ENCODE data around the gene ANXA2R. TPM values are rescaled to one million over a fixed set of nuclear protein-coding genes. Genes with fewer than 3 reads are reported as not detected.

ANXA2R gene
- total and polyA plus RNA-seq, 2 of the 13 experiments (the other 11 are each of a cell fraction or from before 2014, with no cell fraction given), result 0.95 to 1.3 TPM

- TF ChIP-seq ZKSCAN1 (IDR thresholded peaks at IDR 0.05; ENCODE audit: low read length), result 0 out of 2 replicates have a peak, but pooled peaks have one; percentile 24
- no peak for TF ChIP-seq SNAI1 (CRISPR knock-in tag; IDR thresholded peaks at IDR 0.05; ENCODE audit: borderline replicate concordance)
- TF ChIP-seq STAT5B (CRISPR knock-in tag; IDR thresholded peaks at IDR 0.05), result no peak
- TF ChIP-seq, protein P1, sequence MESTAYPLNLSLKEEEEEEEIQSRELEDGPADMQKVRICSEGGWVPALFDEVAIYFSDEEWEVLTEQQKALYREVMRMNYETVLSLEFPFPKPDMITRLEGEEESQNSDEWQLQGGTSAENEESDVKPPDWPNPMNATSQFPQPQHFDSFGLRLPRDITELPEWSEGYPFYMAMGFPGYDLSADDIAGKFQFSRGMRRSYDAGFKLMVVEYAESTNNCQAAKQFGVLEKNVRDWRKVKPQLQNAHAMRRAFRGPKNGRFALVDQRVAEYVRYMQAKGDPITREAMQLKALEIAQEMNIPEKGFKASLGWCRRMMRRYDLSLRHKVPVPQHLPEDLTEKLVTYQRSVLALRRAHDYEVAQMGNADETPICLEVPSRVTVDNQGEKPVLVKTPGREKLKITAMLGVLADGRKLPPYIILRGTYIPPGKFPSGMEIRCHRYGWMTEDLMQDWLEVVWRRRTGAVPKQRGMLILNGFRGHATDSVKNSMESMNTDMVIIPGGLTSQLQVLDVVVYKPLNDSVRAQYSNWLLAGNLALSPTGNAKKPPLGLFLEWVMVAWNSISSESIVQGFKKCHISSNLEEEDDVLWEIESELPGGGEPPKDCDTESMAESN (CRISPR knock-in tag; conservative IDR thresholded peaks at IDR 0.05), result 0 out of 2 replicates have a peak, but pooled peaks have one; percentile 45
- peak; percentile 55 for TF ChIP-seq ZNF430 (CRISPR knock-in tag; IDR thresholded peaks at IDR 0.05)
- TF ChIP-seq, protein P2, sequence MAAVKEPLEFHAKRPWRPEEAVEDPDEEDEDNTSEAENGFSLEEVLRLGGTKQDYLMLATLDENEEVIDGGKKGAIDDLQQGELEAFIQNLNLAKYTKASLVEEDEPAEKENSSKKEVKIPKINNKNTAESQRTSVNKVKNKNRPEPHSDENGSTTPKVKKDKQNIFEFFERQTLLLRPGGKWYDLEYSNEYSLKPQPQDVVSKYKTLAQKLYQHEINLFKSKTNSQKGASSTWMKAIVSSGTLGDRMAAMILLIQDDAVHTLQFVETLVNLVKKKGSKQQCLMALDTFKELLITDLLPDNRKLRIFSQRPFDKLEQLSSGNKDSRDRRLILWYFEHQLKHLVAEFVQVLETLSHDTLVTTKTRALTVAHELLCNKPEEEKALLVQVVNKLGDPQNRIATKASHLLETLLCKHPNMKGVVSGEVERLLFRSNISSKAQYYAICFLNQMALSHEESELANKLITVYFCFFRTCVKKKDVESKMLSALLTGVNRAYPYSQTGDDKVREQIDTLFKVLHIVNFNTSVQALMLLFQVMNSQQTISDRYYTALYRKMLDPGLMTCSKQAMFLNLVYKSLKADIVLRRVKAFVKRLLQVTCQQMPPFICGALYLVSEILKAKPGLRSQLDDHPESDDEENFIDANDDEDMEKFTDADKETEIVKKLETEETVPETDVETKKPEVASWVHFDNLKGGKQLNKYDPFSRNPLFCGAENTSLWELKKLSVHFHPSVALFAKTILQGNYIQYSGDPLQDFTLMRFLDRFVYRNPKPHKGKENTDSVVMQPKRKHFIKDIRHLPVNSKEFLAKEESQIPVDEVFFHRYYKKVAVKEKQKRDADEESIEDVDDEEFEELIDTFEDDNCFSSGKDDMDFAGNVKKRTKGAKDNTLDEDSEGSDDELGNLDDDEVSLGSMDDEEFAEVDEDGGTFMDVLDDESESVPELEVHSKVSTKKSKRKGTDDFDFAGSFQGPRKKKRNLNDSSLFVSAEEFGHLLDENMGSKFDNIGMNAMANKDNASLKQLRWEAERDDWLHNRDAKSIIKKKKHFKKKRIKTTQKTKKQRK (IDR thresholded peaks at IDR 0.05; ENCODE audit: low read length), result no peak
- TF ChIP-seq ARNT2 (CRISPR knock-in tag; IDR thresholded peaks at IDR 0.05; ENCODE audit: low read depth), result peak; percentile 61; the same call in 1 of the 2 replicates
- no peak for TF ChIP-seq RBFOX2 (IDR thresholded peaks at IDR 0.05; ENCODE audit: low read depth, low read length)
- TF ChIP-seq ZBTB10 (CRISPR knock-in tag; IDR thresholded peaks at IDR 0.05; ENCODE audit: borderline replicate concordance), result no peak; the same call in 1 of the 2 replicates
- no peak for TF ChIP-seq ZFP1 (CRISPR knock-in tag; IDR thresholded peaks at IDR 0.05)
- TF ChIP-seq ZNF30 (CRISPR knock-in tag; IDR thresholded peaks at IDR 0.05), result no peak
- TF ChIP-seq TFAP4 (IDR thresholded peaks at IDR 0.05; ENCODE audit: borderline replicate concordance, low read depth), result peak; percentile 38; the same call in 1 of the 2 replicates
- TF ChIP-seq ZNF883 (CRISPR knock-in tag; IDR thresholded peaks at IDR 0.05; ENCODE audit: not compliant biosample characterization), result no peak
- no peak for TF ChIP-seq SRSF4 (IDR thresholded peaks at IDR 0.05; ENCODE audit: low read depth, low read length, poor library complexity, severe bottlenecking)
- TF ChIP-seq SMAD3 (CRISPR knock-in tag; IDR thresholded peaks at IDR 0.05), result peak; percentile 81
- TF ChIP-seq ZC3H13 (CRISPR knock-in tag; IDR thresholded peaks at IDR 0.05), result peak; percentile 78
- no peak for TF ChIP-seq ZBTB37 (CRISPR knock-in tag; IDR thresholded peaks at IDR 0.05)
- TF ChIP-seq ZNF547 (CRISPR knock-in tag; IDR thresholded peaks at IDR 0.05), result no peak
- peak; percentile 66; the same call in 1 of the 2 replicates for TF ChIP-seq HIVEP1 (CRISPR knock-in tag; IDR thresholded peaks at IDR 0.05)
Observed at GRCh38 chr5:43008363-43009153, 31.6 kb downstream of the ANXA2R start (continued).
